Measurements from ENCODE around the gene GPANK1.

Gene GPANK1

DNA sequence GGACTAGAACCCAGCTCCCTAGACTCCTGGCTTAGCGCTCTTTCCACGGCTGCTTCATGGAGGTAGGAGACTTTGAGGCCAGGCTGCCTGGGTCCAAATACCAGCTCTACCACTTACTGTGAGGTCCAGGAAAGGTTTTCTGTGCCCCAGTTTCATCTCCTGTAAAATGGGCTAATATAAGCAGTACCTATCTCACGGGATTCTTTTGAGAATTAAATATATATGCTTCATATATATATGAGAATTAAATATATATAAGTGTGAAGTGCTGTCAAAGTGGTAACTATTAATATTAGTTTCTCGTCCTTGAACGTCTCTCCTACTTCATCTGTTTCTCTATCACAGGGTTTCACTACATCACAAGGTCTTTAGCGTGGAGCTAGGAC, 26.3 kb upstream of the GPANK1 start:
- DNase-seq (ENCODE audit: low spot score) = no peak

DNA sequence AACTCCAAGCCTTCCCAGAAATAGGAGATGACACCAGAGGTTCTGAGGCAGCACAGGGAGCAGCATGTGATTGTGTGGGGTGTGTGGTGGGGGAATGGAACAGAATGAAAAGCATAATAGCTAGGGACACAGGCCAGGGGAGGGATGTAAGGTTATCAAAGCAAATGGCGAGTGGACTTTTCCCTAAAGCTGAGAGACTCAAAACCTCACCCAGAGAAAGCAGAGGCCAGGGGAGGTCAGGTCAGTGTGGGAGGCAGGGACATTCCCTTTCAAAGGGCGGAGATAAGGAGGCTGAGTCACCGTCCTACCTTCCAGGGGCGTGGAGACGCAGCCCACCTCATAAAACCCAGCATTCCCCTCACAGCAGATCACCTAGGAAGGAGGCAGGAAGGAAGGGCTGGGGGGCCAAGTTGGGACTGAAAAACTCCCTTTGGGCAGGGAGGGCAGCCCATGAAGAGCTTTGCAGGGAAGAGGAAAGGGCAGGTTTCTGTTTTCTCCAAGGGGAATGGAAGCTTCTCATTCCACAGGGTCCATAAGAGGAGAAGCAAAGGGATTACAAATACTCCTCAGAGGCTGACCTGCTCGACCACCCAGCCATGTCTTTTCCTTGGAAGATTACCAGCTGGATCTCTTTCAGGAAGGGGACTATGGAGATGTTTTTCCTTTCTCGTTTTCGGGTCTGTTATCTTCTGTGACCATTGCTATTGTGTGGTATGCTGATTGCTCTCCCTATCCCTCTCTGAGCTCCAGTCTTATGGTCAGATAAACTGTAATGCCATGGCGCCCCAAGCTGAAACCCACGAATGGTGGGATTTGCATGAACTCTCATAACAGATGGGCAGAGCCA, 25.7 kb upstream of the GPANK1 start:
- peak; percentile 78 for DNase-seq (ENCODE audit: low spot score)

DNA sequence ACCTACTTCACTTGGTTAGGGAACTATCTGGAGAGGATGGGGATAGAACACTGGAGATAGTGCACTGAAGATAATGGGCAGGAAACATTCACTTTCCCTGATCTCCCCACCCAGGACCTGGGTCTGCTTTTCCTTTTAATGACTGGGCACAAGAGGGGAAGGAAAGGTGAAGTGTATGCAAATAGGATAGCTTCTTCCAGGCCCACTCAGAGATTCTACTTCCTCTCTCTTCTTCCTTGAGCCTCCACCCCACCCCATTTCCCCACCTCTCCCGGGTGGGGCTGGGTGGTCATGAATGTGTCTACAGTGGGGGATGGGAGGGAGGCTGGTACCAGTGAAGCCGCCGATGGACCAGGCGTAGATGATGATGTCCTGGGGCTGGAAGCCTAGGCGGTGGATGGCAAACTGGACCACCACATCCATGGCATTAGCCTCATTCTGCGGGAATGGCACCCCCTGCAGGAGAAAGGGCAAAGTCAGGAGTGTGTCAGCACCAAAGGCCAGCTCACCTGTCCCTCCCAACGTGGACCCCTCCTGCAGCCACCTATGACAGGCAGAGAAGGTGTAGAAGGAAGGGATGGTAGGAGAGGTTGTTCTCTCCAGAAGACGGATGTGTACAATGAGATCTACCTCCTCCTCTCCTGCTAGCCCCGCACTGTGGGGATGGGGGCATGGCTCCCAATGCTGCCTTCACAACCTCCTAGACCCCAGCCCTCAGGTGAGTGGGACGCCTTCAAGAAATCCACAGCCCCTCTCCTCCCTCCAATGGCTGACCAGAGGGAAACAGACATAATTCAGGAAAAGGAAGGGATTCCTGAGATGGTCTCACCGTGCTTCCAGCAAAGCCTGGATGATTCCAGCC, 24.7 kb upstream of the GPANK1 start:
- no peak for DNase-seq (ENCODE audit: low spot score)

DNA sequence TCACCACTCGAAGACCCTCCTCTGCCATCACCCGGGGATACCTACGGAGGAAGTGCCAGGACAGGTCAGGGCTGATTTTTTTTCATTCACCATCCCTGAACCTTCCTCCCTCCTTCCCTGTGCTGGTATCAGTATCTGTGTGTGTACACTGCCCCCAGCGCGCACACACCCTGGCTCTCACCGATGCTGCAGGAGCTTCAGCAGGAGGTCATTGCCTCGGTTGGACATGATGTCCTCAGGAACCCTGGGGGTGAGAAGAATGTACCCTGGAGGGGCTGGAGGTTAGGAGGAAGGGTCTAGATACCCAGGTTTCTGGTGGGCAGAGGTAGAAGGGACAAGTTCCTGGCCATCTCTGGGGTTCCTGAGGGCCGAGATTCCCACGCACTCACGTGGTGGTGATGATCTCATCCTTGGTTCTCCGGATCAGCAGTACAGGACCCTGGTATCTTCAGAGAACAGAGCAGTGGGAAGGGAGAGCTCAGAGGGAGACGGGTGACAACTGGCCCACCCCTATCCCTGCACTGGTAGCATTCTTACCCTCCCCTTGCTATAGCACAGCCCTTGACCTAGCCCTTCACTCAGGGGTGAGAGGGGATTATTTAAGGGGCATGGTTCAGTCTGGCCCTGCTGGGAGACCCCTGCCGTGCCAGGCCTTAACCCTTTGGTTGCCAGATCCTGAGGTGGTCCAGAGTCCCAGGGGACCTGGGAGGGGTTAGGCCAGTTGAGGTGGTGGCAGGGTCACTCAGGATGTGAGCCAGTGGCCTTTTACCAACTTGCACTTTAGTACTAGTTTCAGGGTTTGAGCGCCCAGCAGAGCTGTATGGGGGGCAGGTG, 23.3 kb upstream of the GPANK1 start:
- no peak for DNase-seq (ENCODE audit: low spot score)

DNA sequence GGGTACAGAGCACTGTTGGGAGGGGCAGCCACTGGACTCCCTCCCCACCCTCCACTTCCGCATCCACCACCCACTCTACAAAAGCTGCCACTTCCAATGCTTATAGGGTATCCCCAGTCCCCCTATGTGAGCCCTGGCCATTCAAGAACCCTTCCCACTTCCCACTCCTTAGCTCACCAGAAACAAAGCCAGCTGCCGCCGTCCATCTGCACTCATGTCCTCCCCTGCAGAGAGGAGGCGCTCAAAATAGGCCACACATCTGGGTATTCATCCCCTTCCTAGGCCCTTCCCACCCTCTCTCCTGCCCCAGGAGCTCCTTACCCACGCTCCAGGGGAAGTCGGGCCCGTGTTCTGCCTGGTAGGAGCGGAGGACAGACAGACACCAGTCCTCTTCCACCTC, 22.5 kb upstream of the GPANK1 start:
- no peak for DNase-seq (ENCODE audit: low spot score)

DNA sequence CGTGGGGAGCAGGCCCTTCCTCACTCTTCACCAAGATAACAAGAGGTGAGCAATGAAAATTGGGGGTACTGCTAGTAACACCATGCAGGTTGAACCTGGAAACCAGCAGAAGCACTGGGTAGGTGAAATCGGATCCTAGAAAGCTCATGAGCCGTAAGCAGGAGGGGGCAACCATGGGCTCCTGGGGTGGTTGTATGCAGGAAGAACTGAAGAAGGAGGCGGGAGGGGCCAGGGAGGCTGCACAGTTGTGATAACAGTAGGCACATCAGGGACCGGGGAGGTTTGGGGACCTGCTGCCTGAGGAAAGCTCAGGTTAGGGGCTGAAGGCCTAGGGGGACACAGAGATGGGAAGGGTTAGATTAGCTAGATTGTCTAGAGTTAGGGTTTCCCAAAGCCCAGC, 21.7 kb upstream of the GPANK1 start:
- no peak for DNase-seq (ENCODE audit: low spot score)

DNA sequence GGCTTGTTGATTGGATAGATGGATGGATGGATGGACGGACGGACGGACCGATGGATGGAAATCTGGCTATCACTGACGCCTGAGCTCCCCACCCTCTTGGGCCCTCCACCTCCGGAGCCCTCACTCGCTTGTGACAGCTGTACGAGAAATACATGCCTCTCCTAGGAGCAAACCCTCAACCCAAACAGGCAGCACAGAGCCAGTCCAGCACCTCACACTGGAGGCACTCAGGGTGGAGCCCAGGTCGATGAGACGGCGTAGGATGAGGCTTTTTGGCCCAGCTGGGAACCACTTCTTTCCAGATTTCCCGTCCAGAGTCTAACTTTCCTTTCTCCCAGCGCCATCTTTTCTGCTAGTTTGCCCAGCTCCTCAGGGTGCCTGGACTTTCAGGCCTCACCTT, 18.8 kb upstream of the GPANK1 start:
- DNase-seq (ENCODE audit: low spot score) = no peak

DNA sequence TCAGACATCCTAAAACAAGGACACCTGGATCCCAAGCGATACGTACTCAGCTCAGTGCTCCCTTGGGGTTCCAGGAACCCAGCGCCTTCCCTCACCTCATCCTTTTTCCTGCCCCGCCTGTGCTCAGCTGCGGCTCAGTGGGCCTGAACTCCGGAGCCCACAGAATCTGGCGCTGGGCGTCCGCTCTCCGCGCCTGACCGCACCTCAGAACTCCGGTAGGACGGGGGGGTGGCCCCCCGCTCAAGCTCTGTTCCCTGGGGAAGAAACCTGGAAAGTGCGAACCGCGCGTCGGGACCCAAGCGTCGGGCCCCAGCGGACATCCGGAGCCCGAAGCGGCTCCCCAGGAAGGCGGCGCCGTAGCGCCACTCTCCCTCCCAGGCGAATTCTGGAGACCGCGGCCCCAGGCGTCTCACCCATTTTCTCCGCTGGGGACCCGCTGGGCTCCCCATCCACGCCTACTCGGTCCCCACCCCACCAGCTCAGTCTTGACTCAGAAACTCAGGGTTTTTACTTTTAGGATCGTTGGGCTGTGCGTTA, 16.4 kb upstream of the GPANK1 start:
- no peak for DNase-seq (ENCODE audit: low spot score)

DNA sequence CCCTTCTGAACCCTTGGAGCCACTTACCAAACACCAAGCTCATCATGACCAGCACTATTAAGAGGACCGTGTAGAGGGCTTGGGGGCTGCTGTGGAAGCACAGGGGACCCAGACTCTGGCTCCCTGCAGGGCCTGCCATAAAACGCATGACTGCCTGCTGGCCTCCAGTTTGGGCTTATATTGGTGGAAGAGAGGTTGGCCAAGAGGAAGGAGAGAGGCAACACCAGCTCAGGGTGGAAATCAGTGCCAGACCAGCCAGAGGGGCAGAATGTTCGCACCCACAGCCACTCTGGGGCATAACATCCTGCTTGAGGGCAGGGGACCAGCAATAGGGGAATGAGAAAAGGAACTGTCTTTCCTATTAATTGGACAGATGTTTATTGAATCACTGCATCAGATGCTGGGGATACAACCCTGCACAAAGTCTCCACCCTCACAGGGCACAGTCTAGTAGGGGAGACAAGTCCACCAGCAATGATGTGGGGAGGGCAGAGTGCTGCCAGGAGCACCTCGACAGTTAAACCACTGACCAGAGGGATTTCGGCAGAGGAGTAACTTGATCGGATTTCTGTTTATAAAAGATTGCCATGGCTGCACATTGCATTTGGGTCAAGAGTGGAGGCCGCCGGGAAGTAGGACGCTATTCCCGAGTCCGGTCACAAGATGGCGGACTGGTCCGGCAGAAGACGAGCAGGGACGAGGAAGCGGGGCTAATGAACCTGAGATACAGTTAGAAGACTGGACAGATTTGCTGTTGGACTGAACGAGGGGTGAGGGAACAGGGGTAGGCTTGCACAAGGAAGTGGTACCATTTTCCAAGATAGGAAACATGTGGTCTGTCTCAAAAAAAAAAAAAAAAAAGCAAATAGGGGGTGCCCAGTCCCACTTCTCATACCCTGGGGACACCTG, 15.7 kb upstream of the GPANK1 start, which contains the start of gene LY6G5C:
Gene LY6G5C (minus strand): TSS at position 842 of the 909 bp plus-strand sequence. CDS start 694 bp downstream, at position 148.
- peak; percentile 78 for DNase-seq (ENCODE audit: low spot score)

DNA sequence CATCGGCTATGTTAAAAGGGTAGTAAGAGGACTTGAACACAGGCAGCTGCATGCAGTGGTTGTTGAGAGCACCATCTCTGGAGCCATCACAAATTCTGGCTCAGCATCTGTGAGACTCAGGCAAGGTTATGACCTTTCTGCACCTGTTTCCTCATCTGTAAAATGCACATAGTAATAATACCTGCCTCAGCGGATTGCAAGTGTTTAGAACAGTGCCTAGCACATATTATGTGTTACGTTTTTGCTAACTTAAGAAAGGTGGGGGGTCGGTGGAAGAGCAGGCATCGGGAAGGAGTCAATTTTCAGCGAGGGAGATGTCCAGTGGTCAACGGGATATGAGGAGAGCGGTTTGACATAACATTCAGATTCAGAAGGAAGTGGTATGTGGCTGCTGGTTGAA, 13.2 kb upstream of the GPANK1 start:
- DNase-seq (ENCODE audit: low spot score) = no peak

DNA sequence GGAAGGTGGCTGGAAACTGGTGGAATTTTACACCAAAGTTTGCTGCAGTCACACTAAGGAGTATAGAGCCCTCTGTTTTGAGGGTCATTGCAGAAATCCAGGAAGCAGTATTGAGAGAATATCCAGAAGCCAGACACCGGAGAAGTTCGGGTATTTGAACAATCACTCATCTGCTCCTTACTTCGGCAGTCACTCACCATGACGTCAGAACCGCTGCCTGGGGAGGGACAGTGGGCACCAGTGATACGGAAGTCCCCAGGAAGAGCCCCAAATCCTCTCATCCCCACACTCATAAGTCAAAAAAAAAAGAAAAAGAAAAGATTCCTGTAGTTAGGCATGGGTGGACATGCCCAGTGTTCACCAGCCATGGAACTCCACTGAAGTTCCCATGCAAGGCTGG, 12.1 kb upstream of the GPANK1 start:
- no peak for DNase-seq (ENCODE audit: low spot score)

DNA sequence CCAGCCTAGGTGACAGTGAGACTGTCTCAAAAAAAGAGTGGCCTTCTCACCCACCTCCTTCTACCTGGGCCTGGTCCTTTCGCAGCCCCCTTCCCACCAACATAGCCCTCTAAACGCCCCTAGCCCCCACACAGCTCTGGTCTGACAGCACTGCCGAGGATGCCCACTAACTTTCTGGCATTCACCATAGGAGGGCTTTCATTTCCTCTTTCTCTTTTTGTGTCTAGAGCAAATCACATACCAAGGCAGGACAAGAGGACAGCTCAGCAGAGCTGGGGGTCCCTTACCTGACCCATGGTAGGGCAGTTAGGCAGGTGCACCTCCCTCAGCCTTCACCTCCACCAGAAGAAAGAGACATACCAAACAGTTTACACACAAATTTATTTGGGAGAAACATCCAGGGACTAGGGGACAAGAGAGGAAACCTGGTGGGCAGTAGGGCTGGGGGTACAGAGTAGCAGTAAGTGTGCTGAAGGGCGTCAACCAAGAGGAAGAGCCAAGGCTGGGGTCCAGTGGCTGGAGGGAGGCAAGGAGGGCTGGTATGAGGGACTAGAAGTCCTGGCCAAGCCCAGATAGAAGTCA, 11.6 kb upstream of the GPANK1 start:
- DNase-seq (ENCODE audit: low spot score) = no peak

DNA sequence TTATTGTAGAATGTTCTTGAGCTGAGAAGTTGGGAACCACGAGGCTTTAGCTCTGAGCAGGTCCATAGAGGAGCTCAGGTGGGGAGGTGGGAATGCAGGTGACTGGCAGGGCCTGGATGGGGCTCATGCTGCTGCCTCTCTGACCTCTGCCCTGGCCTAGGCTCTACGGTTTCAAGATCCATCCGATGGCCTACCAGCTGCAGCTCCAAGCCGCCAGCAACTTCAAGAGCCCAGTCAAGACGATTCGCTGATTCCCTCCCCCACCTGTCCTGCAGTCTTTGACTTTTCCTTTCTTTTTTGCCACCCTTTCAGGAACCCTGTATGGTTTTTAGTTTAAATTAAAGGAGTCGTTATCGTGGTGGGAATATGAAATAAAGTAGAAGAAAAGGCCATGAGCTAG, 4.9 kb upstream of the GPANK1 start, which contains the start of gene LY6G5B:
Gene LY6G5B (plus strand): TSS at position 301 of the 400 bp plus-strand sequence. CDS start 975 bp downstream, outside the sequence.
- no peak for DNase-seq (ENCODE audit: low spot score)

DNA sequence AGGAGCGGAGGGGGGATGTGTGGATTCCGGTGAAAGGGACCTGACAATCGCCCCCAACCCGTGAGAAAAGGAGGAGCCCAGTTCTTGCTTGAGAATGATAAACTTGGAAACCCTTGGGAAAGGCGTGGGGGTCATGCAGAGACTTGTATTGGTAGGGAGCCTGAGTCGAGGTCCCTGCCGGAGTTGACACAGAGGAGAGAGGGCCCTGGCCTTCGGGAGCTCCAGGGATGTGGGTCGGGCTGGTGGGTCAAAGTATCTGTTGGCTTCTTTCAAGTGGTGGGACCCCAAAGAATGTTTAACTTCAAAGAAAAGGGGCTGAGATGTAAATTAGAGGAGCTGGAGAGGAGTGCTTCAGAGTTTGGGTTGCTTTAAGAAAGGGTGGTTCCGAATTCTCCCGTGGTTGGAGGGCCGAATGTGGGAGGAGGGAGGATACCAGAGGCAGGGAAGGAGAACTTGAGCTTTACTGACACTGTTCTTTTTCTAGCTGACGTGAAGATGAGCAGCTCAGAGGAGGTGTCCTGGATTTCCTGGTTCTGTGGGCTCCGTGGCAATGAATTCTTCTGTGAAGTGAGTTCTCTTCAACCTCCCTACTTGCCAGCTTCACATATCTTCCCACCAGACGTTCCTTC, 1.7 kb upstream of the GPANK1 start:
- no peak for DNase-seq (ENCODE audit: low spot score)

DNA sequence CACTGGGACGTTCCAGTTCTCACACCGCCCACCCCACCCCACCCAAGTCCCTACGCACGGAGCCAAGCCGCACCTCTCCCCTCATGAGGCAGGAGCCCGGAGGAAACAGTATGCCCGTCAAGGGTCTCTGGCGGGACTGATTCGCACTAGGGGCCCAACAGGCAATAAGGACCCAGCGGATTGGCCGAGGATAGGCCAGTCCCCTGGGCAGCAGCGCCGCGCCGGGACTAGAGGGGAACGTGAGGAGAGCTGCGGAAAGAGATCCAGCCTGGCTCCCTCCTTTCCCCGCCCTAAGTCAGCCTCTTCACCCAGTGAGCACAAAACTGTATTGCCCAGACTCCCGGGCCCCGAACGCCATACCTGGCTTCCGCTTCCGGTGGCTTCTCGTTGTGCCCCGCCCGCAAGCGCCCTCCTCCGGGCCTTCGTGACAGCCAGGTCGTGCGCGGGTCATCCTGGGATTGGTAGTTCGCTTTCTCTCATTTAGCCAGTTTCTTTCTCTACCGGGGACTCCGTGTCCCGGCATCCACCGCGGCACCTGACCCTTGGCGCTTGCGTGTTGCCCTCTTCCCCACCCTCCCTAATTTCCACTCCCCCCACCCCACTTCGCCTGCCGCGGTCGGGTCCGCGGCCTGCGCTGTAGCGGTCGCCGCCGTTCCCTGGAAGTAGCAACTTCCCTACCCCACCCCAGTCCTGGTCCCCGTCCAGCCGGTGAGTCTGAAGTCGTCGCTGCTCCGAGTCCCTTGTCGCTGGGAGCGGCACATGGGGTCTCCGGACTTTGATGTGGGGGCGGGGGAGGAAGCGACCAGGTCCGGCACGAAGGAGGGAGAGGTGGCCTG, 922 bp upstream of the GPANK1 start, which contains the start of gene CSNK2B:
Gene CSNK2B (plus strand): TSS at position 580 of the 836 bp plus-strand sequence. CDS start 752 bp downstream, outside the sequence.
- DNase-seq (ENCODE audit: low spot score) = peak; percentile 98

DNA sequence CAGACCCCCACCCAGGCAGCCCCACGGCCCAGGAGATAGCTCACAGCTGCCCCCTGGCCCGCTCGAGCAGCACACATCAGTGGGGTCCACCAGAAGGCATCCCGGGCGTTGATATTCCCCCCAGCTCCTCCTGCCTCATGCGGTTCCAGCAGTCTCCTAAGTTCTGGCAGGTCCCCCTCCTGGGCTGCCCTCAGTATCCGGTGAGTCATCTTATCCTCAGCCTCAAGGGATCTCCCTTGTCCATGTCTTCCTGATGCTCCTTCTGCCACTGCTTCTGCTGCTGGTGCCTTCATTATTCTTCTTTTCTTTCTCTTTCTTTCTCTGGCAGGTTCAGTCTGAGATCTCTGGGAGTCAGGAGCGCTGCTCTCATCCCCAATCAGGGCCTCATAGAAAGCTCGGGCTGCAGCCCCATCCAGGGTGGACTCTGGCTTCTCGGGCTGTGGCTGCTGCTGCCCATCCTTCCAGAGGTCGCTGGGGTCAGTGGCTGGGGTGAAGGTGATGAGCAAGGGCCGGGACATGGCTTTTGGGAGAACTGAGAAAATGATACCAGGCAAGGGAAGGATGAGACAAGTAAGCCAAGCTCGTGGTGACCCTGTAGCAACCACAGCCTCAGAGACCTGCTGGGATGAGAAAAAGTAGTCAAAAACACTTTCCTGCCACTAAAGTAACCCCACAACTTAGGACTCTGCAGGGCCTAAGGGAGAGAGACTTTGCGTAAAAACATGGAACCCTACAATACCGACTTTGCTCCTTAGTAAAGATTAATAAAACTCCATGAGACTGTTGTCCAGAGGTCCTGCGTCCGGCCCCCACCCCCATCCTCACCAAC, 622 bp downstream of the GPANK1 start:
- no peak for DNase-seq (ENCODE audit: low spot score)

DNA sequence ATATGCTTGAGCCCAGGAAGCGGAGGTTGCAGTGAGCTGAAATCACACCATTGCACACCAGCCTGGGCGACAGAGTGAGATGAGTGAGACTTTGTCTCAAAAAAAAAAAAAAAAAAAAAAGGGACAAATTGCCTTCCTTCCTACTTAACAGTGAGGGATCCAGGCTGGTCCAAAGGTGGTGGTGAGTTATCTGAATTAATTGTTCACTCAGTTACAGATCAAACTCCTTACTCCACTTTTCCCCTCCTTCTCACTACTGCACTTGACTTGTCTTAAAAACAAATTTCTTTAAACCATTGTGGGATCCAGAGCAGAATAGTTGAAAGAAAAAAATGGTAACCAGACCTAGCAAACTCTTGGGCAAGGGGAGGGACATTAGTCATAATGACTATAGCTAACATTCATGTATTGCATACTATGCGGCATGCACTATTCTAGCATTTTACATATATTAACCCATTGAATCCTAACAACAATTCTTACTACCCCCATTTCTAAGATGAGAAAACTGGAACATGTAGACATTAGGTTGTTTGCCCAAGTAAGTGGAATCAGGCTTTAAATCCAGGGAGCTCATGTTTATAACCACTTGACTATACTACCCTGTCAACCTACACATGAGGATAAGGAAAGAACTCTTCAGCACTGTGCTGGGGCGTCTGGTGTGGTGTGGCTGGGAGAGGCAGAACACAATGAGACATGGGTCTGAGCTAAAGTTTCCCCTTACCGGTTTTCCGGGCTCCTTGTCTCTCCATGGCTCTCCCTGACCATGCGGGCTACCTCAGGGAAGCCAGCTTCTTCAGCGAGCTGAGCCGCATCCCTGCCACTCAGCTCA, 1.5 kb downstream of the GPANK1 start:
- DNase-seq (ENCODE audit: low spot score) = no peak

Data from pons (tissue), 1 donor.